Measurements from ENCODE around the gene RSAD2. TPM values are rescaled to one million over a fixed set of nuclear protein-coding genes. Genes with fewer than 3 reads are reported as not detected.

The RSAD2 gene
- total RNA-seq, 4 donors from 2014 or later, result 0.30 to 7.6 (median 4.7) TPM

DNA sequence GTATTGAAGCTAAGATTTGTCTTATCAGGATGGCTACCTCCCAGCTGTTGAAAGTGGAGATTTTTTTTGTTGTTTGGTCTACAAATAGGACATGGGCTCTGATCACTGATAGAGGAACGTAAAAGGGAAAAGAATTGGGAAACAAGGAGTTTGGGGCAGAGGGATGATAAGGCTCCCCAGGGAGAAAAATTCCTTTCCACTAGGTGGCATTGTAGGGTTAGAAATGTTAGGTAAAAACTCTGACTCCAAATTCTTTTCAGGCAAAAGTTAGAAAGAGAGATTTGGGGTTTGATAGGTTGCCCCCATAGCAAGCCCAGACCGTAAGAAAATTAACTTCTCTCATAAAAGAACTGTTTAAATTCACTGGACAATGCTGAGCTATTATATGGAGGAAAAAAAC is 31.7 kb upstream of the RSAD2 start:
- H3K4me1 ChIP-seq, result no peaks in the 10 kb centered on the region
- no peak for TF ChIP-seq EP300 (IDR thresholded peaks at IDR 0.05)
- TF ChIP-seq, protein P1, sequence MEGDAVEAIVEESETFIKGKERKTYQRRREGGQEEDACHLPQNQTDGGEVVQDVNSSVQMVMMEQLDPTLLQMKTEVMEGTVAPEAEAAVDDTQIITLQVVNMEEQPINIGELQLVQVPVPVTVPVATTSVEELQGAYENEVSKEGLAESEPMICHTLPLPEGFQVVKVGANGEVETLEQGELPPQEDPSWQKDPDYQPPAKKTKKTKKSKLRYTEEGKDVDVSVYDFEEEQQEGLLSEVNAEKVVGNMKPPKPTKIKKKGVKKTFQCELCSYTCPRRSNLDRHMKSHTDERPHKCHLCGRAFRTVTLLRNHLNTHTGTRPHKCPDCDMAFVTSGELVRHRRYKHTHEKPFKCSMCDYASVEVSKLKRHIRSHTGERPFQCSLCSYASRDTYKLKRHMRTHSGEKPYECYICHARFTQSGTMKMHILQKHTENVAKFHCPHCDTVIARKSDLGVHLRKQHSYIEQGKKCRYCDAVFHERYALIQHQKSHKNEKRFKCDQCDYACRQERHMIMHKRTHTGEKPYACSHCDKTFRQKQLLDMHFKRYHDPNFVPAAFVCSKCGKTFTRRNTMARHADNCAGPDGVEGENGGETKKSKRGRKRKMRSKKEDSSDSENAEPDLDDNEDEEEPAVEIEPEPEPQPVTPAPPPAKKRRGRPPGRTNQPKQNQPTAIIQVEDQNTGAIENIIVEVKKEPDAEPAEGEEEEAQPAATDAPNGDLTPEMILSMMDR (IDR thresholded peaks at IDR 0.05), result no peak
- TF ChIP-seq POLR2A (IDR thresholded peaks at IDR 0.05), result no peak

GRCh38 chr2:6846540-6846939 is 31.0 kb upstream of the RSAD2 start:
- Histone ChIP-seq H3K4me1 (no peaks in the 10 kb centered on the region), H3K27ac (no peak overlapping the region), H3K4me3 (no peak overlapping the region), H3K36me3 (peaks cover 0 to 89% (median 5%) of the 10 kb centered on the region in 3 donors), H3K9me3 (peaks cover 4 to 100% (median 35%) of the 10 kb centered on the region in 4 donors), H3K27me3 (no peaks in the 10 kb centered on the region)
- no peak for DNase-seq (ENCODE audit: low spot score in 2 of 2)
- 87 to 95% methylated on average over 1 of the region's 1 CpG for WGBS, 2 donors
- TF ChIP-seq EP300 (IDR thresholded peaks at IDR 0.05), result no peak
- no peak for TF ChIP-seq POLR2A (IDR thresholded peaks at IDR 0.05)

More for the DNA sequence above, 31.7 kb upstream of the RSAD2 start:
- H3K4me3 ChIP-seq, result no peak overlapping the region
- no peaks in the 10 kb centered on the region for H3K27me3 ChIP-seq
- no peak for DNase-seq (ENCODE audit: low spot score in 2 of 2)
- H3K9me3 ChIP-seq, result peaks cover 4 to 100% (median 35%) of the 10 kb centered on the region in 4 donors
- peaks cover 0 to 85% (median 2%) of the 10 kb centered on the region in 3 donors for H3K36me3 ChIP-seq
- WGBS, 2 donors, result 89 to 94% methylated on average over 2 of the region's 2 CpGs
- H3K27ac ChIP-seq, result no peak overlapping the region

DNA sequence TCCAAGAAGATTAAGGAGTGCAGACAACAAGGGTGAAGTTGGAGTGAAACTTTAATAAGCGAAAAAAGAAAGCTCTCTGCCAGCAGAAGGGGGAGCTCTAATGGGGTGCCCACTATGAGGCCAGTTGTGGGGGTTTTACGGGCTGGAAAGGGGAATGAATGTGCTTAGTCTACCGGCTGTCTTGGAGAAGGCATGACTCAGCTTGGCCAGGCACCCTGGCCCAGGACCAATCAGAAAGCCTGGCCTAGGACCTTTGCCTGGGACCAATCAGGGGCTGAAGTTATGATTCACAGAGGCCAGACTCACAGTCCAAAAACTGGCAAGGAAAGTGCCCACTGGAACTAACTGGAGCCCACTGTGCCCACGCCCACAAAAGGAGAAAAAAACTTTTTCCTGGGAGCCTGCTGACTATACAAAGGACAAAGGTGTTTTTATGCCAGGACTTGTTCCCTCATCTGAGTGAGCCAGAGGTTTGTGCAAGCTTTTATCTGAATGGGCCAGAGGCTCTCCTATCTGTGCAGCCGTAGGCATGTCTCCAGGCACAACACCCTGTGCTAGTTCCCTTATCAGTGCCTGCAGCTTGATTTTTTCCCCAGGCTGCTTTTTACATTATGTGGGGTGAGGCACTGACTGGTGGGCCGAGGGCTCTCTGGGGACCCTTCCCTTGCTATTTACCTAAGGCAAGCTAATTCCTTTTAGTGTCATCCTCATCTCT is 30.5 kb upstream of the RSAD2 start:
- peaks cover 4 to 94% (median 34%) of the 10 kb centered on the region in 4 donors for H3K9me3 ChIP-seq
- no peaks in the 10 kb centered on the region for H3K27me3 ChIP-seq
- no peak for DNase-seq (ENCODE audit: low spot score in 2 of 2)
- TF ChIP-seq, protein P1 (IDR thresholded peaks at IDR 0.05), result no peak
- TF ChIP-seq EP300 (IDR thresholded peaks at IDR 0.05), result no peak
- no peak for TF ChIP-seq POLR2A (IDR thresholded peaks at IDR 0.05)
- no peak overlapping the region for H3K4me3 ChIP-seq
- no peaks in the 10 kb centered on the region for H3K4me1 ChIP-seq
- H3K27ac ChIP-seq, result no peak overlapping the region
- 93% methylated on average over 6 of the region's 6 CpGs for WGBS, 2 donors
- peaks cover 0 to 89% (median 5%) of the 10 kb centered on the region in 3 donors for H3K36me3 ChIP-seq

- no peaks in the 10 kb centered on the region for H3K27me3 ChIP-seq
- no peak overlapping the region for H3K4me3 ChIP-seq
- H3K27ac ChIP-seq, result no peak overlapping the region
- 91 to 100% methylated on average over 2 of the region's 2 CpGs for WGBS, 2 donors
- peaks cover 0 to 99% (median 5%) of the 10 kb centered on the region in 3 donors for H3K36me3 ChIP-seq
- peaks cover 0 to 44% (median 6%) of the 10 kb centered on the region in 4 donors for H3K9me3 ChIP-seq
- TF ChIP-seq, protein P1 (IDR thresholded peaks at IDR 0.05), result no peak
- TF ChIP-seq POLR2A (IDR thresholded peaks at IDR 0.05) (no peak), EP300 (IDR thresholded peaks at IDR 0.05) (no peak)
- no peak for DNase-seq (ENCODE audit: low spot score in 2 of 2)
- H3K4me1 ChIP-seq, result no peaks in the 10 kb centered on the region
Observed at GRCh38 chr2:6852195-6852594, 25.4 kb upstream of the RSAD2 start.

DNA sequence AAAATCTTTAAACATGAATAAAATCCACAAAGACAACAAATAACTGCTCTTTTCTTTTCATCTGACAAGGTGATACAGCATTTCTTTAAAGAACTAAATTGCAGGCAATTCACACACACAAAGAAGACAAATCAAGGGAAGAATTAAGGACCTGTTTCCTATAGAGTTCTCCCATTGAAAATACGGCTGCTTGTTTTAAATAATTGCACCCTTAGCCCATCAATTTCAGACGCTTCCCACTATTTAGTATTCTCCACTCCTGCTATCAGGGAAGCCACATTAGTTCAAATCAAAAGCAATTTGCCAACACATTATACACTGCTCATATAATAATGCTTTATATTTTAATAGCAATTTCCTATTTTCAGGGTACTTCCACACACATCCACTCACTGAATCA is 23.2 kb upstream of the RSAD2 start:
- Histone ChIP-seq H3K27me3 (no peaks in the 10 kb centered on the region), H3K27ac (no peak overlapping the region), H3K4me3 (no peak overlapping the region), H3K4me1 (no peaks in the 10 kb centered on the region), H3K36me3 (peaks cover 0 to 97% (median 5%) of the 10 kb centered on the region in 3 donors), H3K9me3 (peaks cover 0 to 39% (median 4%) of the 10 kb centered on the region in 4 donors)
- WGBS, 2 donors, result 74 to 81% methylated on average over 2 of the region's 2 CpGs
- DNase-seq (ENCODE audit: low spot score in 2 of 2), result no peak
- TF ChIP-seq, protein P1 (IDR thresholded peaks at IDR 0.05), result no peak
- TF ChIP-seq POLR2A (IDR thresholded peaks at IDR 0.05) (no peak), EP300 (IDR thresholded peaks at IDR 0.05) (no peak)
